Kidney epithelial cell (primary cell): Measurements from ENCODE around the gene MIA. TPM values are rescaled to one million over a fixed set of nuclear protein-coding genes. Genes with fewer than 3 reads are reported as not detected.
A peak's percentile ranks its signal among the peaks of the same experiment; 100 is the strongest.

Experiments
- DNase-seq: peaks from one replicate; pipeline ENCODE4 v3.0.0-alpha.2; 2010; ENCODE audit warnings: low read depth
- H3K27me3 ChIP-seq: 2 replicates; pipeline ENCODE4 v1.6.0; 2011; ENCODE audit warnings: low read length; ENCODE audit not compliant: control insufficient read depth, insufficient read depth
- H3K36me3 ChIP-seq: 2 replicates; pipeline ENCODE4 v1.5.1; 2011; ENCODE audit warnings: low read length; ENCODE audit not compliant: control insufficient read depth, insufficient read depth
- H3K4me3 ChIP-seq: 2 replicates; pipeline ENCODE4 v1.5.1; 2011; ENCODE audit warnings: low read depth, mild to moderate bottlenecking, control low read depth, low read length
- total RNA-seq: library from RNA; depleted of rRNA; stranded (reverse); fragments of >200 nt; gene quantifications from 2 replicates; pipeline ENCODE4 v1.2.3, GENCODE V29; 2015
- TF ChIP-seq, protein P1 (sequence below): IDR thresholded peaks from 2 replicates; pipeline ENCODE4 v1.5.1; 2011; ENCODE audit warnings: mild to moderate bottlenecking, moderate library complexity, low read length, control low read depth, inconsistent platforms; ENCODE audit not compliant: insufficient read depth, poor library complexity, severe bottlenecking

Gene MIA
- total RNA-seq, 1 donor from 2014 or later: not detected

DNA sequence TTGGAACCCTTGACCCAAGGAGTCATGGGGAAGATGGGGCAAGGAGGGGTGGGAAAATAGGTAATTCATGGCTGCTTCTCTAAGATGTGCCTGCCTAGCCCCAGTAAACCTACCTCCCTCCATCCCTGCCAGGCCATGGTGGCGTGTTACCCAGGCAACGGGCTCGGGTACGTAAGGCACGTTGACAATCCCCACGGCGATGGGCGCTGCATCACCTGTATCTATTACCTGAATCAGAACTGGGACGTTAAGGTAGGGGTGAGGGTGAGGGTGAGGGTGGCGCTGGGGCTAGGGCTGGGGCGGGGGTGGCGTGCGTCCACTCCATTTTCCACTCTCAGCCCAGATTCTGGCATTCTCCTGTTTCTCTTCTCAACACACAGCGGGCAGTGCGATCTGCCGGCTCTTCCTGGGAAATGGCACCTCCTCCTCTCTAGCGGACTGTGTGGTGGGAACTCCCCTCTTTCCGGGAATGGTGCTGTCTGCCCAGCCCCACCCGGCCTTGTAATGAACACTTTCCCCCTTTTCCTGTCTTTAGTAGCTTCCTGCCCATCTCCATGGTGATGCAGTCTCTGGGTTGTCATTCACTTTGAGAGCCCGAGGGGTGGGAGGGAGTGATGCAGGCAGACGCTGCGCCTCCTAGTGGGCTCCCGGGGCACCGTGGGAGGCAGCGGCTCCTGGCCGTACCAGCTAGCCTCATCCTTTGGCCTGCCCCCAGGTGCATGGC, 31.3 kb downstream of the MIA start:
- peaks cover 3% of the 10 kb centered on the region for H3K36me3 ChIP-seq
- peak; percentile 95 for DNase-seq
- no peak overlapping the region for H3K4me3 ChIP-seq
- no peaks in the 10 kb centered on the region for H3K27me3 ChIP-seq
- TF ChIP-seq, protein P1, sequence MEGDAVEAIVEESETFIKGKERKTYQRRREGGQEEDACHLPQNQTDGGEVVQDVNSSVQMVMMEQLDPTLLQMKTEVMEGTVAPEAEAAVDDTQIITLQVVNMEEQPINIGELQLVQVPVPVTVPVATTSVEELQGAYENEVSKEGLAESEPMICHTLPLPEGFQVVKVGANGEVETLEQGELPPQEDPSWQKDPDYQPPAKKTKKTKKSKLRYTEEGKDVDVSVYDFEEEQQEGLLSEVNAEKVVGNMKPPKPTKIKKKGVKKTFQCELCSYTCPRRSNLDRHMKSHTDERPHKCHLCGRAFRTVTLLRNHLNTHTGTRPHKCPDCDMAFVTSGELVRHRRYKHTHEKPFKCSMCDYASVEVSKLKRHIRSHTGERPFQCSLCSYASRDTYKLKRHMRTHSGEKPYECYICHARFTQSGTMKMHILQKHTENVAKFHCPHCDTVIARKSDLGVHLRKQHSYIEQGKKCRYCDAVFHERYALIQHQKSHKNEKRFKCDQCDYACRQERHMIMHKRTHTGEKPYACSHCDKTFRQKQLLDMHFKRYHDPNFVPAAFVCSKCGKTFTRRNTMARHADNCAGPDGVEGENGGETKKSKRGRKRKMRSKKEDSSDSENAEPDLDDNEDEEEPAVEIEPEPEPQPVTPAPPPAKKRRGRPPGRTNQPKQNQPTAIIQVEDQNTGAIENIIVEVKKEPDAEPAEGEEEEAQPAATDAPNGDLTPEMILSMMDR: peak; percentile 98

DNA sequence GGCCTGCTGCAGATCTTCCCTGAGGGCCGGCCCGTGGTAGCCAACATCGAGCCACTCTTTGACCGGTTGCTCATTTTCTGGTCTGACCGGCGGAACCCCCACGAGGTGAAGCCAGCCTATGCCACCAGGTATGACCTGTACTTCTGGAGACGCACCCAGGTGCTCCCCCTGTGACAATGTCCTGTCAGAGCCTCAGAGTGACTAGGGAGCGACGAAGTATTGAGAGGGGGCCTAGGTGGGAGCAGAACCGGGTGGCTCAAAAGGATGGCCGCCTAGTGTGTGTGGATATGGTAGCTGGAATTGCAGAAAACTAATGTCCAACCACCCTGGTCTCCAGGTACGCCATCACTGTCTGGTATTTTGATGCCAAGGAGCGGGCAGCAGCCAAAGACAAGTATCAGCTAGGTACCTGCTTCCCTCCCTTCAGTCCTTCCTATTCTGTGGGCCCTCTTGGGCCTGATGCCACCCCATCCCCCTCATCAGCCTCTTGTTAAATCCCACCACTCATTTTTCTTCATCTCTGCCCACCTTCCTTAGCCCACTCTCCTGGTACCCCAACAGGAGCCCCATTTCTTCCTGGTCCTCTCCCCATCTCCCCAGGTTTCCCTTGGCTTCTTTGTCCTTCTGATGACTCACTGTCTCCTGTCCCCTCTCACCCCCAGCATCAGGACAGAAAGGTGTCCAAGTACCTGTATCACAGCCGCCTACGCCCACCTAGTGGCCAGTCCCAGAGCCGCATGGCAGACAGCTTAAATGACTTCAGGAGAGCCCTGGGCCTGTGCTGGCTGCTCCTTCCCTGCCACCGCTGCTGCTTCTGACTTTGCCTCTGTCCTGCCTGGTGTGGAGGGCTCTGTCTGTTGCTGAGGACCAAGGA, 32.1 kb downstream of the MIA start:
- Histone ChIP-seq H3K36me3 (peaks cover 3% of the 10 kb centered on the region), H3K27me3 (peaks cover 6% of the 10 kb centered on the region), H3K4me3 (no peak overlapping the region)
- DNase-seq: no peak
- TF ChIP-seq, protein P1: peak; percentile 36

DNA sequence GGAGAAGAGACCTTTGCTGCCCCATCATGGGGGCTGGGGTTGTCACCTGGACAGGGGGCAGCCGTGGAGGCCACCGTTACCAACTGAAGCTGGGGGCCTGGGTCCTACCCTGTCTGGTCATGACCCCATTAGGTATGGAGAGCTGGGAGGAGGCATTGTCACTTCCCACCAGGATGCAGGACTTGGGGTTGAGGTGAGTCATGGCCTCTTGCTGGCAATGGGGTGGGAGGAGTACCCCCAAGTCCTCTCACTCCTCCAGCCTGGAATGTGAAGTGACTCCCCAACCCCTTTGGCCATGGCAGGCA, 32.7 kb downstream of the MIA start:
- Histone ChIP-seq H3K27me3 (peaks cover 6% of the 10 kb centered on the region), H3K4me3 (no peak overlapping the region), H3K36me3 (peaks cover 1% of the 10 kb centered on the region)
- TF ChIP-seq, protein P1: no peak
- no peak for DNase-seq

DNA sequence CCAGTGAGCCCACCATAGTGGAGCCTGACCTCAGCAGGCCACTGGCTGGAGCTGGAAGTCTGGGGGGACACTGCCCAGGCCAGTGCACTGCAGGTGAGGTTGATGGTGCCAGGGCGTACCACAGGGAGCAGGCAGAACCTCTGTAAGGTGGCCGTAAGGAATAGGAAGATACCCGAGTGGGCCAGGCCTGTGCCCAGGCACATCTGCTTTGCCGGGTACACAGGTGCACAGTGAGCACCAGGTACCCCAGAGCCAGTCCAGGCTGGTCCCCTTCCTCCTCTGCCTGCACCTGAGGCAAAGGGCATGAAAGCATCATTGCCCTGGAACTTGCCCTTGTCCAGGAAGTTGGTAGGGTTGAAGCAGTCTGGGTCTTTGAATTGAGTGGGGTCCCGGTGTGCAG, 33.2 kb downstream of the MIA start:
- Histone ChIP-seq H3K27me3 (peaks cover 6% of the 10 kb centered on the region), H3K4me3 (no peak overlapping the region), H3K36me3 (peaks cover 1% of the 10 kb centered on the region)
- no peak for DNase-seq
- TF ChIP-seq, protein P1: no peak

DNA sequence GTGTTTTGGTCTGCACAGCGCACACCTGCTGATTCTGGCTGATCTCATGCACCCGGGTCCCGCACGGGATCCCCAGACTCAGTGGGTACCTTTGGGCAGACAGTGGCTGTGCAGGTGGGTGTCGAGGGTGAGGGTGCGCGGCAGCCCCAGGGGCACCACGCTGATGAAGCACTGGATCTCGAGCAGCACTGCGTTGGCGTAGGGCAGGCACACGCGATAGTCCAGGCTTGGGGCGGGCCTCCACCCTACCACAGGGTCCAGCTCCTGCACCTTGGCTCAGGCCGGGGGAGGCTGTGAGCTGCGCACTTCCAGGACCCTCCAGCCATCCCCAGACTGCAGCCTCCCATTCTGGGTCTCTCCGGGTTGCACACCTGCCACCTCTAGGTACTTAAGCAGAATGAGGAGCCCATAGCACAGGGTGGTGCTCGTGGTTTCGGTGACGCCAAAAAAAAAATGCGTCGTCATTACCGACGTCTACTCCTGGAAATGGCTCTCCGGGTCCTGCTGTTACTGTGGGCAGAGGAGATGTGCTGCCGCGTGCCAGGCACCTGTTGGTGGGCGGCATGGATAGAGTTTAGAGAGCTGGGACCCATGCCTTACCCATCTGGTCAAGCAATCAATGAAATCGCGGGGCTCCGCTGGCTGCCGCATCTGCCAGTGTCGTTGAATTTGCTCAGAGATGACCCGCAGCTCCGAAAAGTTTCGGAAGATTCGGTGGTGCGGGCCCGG, 34.2 kb downstream of the MIA start:
- H3K4me3 ChIP-seq: no peak overlapping the region

More for the DNA sequence above, 34.2 kb downstream of the MIA start:
- H3K36me3 ChIP-seq: peaks cover 1% of the 10 kb centered on the region
- no peak for DNase-seq
- TF ChIP-seq, protein P1: no peak
- peaks cover 12% of the 10 kb centered on the region for H3K27me3 ChIP-seq
